ENCODE data around the gene VWA2. TPM values are rescaled to one million over a fixed set of nuclear protein-coding genes. Genes with fewer than 3 reads are reported as not detected.

The VWA2 gene
- total RNA-seq, 4 donors from 2014 or later, result 0.19 TPM; not detected in 3

DNA sequence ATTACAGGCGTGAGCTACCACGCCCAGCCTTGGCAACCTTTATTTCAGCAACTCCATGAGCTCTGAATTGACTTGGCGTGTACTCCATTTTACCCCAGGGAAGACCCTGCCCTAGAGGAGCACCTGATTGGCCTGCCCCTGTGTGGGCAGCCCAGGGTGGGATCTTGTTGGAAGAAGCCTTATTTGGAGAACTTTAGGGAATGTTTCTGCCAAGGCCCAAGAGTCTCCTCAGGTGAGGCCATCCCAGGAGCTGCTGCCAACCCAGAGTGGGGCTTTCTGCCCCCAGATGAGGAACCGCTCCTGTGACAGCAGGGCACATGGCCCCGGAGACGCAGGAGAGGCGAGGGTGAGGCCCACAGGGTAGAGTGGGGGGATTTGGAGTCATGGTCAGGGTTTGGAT lies 42.0 kb downstream of the VWA2 start:
- TF ChIP-seq, protein P1, sequence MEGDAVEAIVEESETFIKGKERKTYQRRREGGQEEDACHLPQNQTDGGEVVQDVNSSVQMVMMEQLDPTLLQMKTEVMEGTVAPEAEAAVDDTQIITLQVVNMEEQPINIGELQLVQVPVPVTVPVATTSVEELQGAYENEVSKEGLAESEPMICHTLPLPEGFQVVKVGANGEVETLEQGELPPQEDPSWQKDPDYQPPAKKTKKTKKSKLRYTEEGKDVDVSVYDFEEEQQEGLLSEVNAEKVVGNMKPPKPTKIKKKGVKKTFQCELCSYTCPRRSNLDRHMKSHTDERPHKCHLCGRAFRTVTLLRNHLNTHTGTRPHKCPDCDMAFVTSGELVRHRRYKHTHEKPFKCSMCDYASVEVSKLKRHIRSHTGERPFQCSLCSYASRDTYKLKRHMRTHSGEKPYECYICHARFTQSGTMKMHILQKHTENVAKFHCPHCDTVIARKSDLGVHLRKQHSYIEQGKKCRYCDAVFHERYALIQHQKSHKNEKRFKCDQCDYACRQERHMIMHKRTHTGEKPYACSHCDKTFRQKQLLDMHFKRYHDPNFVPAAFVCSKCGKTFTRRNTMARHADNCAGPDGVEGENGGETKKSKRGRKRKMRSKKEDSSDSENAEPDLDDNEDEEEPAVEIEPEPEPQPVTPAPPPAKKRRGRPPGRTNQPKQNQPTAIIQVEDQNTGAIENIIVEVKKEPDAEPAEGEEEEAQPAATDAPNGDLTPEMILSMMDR (IDR thresholded peaks at IDR 0.05; ENCODE audit: low read depth), result no peak

DNA sequence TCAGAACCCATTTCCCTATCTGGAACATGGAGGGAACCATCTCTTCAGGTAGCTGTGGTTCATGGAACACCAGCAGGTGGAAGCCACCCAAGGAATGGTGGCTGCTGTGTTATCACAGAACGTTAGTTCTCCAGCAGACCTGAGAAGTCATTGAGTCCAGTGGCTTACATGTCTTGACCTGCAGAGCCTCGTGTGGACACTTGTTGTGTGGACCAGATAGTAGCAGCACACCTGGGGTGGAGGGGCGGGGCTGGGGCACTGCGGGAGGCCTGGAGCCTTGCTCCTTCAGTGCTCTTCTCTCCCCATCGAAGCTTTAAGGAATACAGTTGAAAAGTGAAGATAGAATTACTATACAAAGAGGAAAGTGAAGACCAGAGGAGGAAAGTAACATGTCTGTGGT lies 42.4 kb downstream of the VWA2 start:
- TF ChIP-seq, protein P1 (IDR thresholded peaks at IDR 0.05; ENCODE audit: low read depth), result no peak

DNA sequence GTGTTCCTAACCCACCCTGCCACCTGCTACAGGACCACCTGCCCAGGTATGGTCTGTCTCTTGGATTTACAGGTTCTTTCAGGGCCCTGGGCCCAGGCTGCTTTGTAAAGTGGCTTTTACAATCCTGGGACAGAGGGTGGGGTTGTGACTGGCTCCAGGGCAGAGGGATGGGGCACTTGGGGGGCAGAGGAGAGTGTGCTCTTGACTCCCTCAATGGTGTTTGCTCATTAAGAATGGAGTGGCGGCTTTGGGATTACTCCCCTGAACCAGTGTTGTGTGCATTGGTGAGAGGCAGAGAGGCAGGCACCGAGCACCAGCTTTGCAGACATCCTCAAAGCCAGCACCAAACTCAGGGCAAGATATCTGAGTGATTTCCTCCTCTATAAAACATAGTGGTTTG lies 43.5 kb downstream of the VWA2 start:
- TF ChIP-seq, protein P1 (IDR thresholded peaks at IDR 0.05; ENCODE audit: low read depth), result no peak

DNA sequence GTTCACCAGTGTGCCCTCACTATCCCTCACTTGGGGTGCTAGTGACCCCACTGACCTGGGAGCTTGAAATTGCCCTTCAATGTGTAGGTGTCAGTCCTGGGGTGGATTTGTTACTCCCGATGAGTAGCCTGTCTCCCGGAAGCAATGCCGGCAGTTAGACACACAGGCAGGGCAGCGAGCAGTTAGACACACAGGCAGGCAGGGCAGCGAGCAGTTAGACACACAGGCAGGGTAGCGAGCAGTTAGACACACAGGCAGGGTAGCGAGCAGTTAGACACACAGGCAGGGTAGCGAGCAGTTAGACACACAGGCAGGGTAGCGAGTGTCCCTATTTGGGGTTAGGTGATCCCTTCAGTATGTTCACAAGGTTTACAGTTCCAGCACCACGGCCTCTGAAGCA lies 44.0 kb downstream of the VWA2 start:
- TF ChIP-seq, protein P1 (IDR thresholded peaks at IDR 0.05; ENCODE audit: low read depth), result no peak

DNA sequence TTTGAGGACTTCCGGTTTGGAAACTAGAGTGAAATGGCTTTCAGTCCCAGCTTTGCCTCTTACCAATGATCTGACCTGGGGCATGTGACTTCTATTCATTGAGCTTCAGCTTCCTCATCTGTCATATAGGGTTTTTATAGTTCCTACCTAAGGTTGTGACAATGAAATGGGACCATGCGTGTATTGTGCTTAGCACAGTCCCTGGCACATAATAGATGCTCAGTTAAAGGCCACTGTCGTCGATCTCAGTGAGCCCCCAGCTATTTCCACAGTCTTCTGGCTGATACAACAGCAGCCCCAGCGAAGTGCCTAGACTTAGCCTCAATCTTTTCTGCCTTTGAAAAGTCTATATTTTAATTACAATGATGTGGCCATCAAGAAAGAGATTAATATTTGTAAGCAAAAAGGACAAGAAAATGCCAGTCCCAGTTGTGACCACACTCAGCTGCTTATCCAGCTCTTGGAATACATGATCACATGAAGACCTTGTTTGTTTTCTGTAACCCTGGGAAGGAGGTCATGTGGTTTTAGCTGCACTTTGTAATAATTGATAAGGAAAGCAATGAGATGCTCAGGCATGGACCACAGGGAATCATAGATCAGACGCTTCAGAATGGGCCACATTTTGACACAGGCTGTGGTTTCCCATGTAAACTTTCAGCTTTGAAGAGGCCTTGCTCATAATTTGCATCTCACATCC lies 44.6 kb downstream of the VWA2 start:
- TF ChIP-seq, protein P1 (IDR thresholded peaks at IDR 0.05; ENCODE audit: low read depth), result no peak

DNA sequence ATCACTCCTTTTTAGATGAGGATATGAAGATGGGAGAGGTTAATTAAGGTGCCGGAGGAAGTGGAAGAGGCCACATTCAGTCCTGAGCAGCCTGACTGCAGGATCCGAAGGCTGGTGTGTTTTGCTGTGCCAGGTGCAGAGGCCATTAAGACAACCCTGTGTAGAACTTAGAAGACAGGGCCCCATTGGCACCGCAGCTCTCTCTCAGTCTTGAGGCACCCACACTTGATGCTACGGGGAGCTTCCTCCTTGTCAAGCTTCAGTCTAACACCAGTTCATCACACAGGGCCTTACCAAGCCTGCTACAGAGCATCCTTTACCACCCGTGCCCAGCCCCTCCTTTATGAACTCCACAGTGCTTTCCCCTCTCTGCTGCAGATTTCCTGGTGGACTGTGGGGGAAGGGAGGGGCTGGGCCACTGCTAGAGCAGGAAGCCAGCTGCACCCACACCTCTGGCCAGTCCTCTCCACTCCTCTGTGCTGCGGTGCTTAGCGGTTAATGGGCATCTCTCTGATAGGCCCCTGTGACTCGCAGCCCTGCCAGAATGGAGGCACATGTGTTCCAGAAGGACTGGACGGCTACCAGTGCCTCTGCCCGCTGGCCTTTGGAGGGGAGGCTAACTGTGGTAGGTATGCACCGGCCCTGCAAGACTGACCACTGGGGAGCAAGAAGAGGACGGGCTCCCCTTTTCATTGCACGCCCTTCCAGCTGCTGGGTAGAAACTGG lies 45.5 kb downstream of the VWA2 start:
- TF ChIP-seq, protein P1 (IDR thresholded peaks at IDR 0.05; ENCODE audit: low read depth), result no peak

DNA sequence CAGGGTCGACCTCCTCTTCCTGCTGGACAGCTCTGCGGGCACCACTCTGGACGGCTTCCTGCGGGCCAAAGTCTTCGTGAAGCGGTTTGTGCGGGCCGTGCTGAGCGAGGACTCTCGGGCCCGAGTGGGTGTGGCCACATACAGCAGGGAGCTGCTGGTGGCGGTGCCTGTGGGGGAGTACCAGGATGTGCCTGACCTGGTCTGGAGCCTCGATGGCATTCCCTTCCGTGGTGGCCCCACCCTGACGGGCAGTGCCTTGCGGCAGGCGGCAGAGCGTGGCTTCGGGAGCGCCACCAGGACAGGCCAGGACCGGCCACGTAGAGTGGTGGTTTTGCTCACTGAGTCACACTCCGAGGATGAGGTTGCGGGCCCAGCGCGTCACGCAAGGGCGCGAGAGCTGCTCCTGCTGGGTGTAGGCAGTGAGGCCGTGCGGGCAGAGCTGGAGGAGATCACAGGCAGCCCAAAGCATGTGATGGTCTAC lies 46.9 kb downstream of the VWA2 start:
- TF ChIP-seq, protein P1 (IDR thresholded peaks at IDR 0.05; ENCODE audit: low read depth), result no peak
